Stimulated activated CD8-positive, alpha-beta memory T cell treated with anti-CD3 and anti-CD28 coated beads, Interleukin-7, amount 100 ng/mL, for 24 hours (primary cell): ENCODE measurements around the gene RRP15.

Source experiments
- DNase-seq: peaks from one replicate; pipeline ENCODE4 v3.0.0-alpha.2; 2020; ENCODE audit warnings: low read depth

Gene RRP15

DNA sequence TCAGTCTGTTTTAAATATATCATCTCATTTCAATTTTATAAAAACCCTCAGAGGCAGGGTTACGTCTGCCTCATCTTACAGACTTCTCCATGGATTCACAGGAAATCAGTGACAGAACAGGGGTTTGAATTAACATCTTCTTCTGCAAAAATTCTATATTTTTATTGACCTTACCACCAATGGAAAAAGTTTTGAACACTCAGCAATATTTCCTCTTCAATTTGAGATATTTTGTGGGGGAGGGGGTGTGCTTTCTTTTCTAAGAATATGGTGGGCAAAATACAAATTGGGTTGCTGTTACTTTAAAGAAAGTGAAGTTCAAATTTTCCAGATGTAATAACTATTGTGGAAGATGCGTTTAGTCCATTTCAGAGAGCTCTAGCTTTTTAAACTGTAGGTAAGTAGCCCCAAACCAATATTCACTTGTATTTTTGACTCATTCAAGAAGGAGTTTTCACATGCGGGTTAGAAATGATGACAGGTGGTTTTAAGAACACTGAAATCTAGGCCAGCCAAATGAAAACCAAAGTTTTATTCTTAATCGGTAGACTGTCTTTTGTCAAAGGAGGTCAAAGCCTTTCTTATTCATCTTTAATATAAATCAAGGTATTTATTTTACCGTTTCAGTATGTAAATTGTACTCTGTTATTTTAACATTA is 77.5 kb downstream of the RRP15 start:
- no peak for DNase-seq

DNA sequence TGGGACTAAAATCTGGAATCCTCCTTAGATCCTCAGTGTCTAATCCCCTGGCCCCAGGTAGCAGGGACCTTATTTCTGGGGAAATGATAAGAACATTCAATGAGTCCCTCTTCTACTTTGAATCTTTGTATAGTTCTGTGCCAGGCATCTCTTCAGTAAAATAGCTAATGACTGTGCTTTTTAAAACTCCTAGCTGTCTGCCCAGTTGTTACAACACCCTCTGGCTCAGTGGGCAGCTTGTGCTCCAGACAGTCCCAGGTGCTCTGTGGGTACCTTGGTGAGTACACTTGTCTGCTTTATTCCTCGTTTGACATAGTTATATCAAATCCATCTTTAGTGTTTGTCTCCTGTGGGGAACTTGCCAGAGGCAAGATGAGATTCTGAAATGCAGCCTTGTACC is 78.0 kb downstream of the RRP15 start:
- no peak for DNase-seq

DNA sequence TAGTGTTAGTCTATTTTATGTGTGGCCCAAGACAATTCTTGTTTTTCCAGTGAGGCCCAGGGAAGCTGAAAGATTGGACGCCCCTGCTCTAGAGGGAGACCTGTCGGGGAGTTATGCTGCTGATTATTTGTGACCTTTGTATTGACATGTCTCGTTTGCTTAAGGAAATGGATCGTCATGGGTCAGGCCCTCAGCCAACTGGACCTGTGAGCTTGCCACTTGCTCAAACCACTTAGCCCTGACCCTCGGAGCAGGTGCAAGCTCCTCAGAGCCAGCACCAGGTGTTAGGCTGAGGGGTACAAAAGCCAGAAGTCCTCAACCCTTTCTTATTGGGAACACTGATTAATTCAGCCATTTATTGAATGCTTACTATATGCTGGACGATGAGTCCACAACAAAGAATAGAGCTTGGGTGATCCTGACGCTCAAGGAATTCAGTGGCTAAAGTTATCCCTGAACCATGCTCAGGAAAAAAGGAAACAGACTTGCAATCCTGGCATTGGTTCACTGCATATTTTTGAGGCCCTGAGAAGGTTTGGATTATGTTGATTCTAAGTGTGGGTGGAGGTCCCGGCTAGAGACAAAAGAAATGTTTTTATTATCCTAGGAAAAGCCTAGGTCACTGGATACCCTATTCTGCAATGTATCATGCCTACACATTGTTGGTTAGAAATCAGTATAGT is 79.1 kb downstream of the RRP15 start:
- no peak for DNase-seq

DNA sequence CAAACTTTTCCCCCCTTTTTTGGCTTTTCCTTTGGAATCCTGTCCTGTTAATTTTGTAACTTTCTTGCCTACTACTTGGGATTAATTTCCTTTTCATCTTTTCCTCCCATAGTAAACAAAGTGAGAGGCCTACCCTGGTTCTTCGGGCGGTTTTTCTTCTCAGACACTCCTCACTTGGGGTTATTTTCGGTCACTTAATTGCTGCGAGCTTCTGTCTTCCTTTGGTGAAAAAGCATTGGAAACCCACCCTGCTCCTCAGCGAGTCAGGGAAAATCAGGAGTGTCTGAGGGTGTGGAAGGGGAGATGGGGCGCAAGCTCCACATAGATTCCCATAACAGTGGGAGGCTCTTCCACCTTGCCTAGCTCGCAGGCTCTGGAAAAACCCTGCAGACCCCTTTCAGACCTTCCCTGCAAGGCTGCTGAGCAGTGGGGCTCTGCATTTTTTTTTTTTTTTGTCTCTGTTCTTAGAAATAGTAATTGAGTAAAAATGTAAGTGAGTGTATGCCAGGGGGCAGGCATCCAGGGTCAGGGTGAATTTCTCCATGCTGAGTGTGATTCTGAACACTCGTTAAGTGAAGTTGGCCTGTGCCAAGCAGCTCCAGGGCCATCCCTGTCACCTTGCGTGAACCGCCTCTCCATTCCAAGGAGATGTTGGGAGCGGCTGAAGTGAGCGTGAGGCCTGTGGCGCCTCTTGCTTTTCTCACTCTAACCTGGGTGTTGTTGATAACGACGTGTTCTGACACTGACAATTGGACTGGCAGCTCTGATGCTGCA is 80.3 kb downstream of the RRP15 start:
- DNase-seq: no peak

DNA sequence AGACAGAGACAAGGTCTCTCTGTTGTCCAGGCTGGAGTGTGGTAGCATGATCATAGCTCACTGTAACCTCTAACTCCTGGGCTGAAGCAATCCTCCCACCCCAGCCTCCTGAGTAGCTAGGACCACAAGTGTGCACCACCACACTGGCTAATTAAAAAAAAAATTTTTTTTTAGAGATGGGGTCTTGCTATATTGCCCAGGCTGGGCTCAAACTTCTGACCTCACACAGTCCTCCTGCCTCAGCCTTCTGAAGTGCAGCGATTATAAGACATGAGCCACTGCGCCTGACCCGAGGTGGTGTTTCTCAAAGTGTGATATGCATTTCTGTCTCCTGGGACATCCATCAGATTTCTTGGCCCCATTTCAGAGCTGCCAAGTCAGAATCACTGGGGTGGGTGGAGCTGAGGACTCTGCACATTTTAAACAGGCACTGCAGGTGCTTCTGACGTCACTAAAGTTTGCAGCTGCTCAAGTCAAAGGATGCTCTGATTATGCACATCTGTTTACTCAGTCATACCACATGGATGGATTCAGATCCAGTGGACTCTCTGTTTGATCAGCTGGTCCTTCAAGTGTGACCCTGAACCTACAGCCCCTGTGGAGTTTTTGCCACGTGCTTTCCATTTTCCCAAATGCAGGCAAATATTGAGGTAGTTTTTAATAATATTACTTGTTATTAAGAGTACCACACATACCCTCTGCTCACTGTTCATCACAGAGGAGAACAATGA is 81.4 kb downstream of the RRP15 start:
- DNase-seq: no peak

DNA sequence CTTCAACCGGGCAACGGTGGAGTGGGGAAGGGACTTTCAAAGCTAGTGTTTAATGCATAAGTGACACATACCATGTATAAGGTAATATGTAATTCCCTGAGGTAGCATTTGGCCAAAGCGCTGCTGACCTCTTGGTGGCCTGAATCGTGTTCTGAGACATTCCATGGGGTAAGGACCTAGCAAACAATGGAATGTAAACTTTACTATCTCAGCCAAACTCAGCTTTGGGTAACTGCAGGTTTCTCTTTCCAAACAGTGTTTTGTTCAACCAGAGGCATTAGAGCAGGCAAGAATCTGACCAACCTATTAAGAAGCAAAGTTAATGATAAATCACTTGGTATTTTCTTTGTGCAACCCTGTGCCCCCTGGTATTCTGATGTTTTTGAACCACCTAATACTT is 82.0 kb downstream of the RRP15 start:
- no peak for DNase-seq

DNA sequence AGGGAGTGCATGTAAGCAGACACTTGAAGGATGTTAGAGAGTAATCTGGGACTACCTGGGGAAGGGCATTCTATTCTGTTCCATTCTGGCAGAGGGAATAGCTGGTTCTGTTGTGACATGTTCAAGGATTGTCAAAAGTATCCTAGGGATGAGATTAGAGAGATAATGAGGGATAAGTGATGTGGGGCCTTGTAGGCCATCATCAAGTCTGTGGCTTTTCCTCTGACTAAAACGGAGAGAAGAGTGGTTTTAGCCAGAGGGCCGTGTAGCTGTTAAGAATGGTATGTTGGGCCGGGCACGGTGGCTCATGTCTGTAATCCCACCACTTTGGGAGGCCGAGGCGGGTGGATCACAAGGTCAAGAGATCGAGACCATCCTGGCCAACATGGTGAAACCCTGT is 83.6 kb downstream of the RRP15 start:
- no peak for DNase-seq

DNA sequence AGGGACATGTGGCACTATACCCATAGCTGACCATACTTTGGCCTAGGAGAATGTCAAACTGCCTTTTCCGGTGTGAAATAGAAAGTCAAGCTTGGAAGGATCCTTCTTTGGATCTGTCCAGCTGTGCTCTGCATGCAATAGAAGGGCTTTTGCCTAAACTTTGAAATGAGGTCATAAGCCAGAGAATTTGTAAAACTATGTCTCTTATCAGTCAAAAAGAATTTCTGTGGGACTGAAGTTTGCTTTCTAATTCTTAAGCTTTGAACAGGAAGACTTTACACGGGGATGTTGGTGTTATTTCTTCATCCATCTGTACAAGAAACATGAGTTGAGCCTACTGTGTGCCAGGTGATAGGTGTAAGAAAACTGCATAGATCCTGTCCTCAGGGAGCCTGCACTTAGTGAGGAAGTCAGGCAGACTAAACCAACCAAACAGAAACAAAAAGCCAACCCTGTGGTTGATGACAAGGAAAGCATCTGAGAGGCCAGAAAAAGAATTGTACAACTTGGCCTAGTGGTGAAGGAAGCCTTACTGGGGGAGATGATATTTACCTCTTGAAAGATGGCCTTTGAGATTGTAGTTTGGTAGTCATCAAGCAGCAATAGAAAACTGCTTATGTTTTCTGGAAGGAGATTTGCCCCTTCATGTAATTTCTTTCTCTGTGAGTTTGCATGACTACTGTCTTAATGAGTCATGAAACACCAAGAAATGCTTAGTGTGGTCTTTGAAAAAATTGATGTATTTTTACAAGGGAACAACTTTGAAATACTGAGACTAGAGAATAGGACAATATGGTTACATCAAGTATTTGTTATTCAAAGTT is 84.8 kb downstream of the RRP15 start:
- DNase-seq: no peak

DNA sequence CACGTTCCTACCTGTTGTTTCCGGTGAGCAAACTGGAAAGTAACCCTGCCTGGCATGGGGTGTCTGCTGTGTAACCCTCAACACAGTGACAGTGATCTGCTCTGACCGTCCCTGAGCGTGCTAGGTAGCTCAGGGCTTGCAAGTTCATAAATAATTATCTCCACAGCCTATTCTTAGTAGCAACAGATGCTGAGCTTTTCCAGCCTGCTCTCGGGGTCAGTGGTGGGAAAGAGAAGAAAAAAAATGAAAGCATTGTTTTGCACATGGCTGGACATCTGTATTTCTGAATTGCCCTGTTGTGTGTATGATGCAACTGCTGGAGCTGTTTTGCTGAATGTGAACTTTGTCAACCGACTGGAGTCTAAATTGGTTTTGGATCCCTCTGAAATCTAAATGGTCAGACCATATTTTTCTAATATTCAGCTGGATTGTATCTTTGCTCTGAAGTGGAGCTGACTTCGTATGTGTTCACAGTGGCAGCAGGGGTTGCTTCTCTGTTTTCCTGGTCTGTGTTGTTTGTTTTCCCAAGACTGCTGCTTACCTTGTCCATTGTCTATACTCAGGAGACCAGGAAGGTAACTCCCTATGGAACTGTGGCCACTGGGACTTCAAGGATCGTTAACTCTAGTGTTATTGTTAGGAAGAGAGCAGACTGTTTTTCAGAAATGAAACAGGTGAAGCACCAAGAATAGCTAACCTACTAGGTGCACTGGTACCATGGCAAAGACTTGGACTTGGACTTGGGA is 87.0 kb downstream of the RRP15 start:
- DNase-seq: no peak

DNA sequence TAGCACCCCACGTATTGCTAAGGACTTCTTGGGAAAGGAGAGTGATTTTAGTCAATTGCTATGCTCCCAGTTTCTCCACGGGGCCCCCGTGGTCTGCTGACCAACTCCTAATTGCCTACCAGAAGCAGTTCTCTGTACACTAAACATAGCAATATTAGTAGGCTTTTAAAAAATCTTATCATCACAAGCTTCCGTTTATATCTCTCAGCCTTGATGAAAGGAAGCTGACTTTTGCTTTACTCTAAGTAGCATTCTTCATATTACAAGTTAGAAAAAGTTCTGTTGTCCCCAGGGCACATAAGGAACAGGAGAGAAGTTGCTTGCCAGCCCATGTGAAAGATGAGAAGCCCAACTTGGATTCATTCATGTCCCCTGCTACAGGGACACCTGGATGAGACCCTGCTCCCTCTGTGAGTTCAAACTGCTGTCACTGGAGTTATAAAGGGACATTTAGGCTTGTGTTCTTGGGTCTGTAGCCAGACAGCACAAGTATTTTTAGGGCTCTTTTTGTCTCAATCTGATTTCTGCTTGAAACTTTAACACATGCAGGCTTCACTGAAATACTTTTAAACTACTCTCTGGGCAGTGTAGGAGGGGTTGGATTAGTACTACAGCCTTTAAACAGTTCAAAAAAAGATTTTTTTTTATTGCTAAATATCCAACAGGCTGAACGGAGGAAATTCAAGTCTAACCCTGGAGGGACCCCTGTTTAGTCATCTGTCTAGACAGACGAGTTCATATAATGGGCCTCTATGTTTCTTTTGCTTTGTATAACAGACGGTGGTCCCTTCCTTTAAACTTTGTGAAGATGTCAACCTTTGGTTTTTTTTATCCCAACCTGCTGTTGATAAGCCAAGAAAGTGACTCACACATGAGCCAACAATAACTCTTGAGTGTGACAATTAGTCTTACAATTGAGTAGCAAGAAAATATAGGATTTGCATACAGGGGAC is 89.6 kb downstream of the RRP15 start:
- no peak for DNase-seq

DNA sequence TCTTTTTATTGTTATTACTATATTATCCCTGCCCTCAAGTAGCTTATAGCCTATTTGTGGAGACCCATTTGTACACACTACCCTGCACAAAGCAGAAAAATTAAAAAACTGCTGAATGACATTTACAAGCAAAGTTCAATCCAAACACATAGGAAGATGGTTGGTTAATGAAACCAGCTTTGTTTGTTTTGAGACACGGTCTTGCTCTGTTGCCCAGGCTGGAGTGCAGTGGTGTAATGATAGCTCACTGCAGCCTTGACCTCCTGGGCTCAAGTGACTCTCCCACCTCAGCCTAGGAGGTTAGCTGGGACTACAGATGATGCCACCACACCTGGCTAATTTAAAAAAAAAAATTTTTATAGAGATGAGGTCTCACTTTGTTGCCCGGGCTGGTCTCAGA is 91.6 kb downstream of the RRP15 start:
- no peak for DNase-seq

DNA sequence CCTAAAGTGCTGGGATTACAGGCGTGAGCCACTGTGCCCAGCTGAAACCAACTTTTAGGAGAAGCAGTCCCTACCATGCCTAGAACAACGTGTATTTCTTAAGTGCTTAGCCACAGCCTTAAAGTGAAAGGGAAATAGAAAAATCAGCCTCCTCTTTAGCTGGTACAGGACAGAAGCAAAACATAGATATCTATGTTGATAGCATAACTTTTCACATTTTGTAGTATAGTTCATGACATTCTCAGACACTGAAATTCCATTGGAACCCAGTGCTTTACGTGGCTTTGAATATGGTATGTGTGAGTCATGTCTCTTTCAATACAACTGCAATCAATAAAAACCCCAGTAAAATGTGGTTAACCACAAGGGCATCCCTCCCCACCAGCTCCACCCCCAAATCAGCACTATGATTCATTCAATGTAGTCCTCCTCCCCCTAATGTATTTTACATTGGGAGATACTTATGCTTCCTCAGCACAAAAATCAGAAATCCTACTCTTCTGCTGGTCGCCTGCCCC is 92.1 kb downstream of the RRP15 start:
- peak; percentile 52 for DNase-seq

DNA sequence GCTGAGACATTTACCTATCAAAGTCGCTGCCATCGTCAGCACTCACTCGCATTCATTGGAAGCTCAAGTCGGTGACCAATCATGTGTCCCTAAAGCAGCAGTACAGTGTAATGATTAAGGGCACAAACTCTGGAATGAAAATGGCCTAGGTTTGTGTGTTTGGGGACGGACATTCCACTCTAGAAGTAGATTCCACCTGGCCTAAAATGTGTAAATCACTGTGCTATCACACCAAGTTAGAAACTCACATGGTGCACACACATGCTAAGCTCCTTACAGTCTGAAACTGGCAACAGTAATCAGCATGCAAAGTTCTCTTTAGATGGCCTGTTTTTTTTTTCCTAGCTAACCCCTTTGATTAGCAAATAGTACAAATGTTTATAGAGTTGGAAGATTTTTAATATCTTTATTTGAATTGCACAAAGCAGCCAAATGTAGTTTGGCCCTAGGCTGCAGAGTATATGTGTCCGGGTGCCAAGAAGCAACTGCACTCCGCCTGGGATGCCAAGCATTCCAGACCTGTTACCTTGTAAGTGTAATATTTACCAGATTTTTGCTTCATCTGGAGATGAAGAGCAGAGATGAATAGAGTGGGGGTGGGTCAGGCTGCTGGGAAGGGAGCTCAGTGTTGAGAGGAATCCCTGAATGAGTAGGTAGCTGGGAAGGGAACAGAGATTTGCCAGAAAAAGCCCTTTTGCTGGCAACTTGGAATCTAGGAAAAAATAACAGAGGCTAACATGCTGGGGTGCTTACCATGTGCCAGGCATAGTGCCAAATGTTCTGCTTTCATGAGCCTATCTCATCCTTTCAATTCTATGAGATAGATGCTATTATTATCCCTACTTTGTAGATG is 95.3 kb downstream of the RRP15 start:
- DNase-seq: no peak

DNA sequence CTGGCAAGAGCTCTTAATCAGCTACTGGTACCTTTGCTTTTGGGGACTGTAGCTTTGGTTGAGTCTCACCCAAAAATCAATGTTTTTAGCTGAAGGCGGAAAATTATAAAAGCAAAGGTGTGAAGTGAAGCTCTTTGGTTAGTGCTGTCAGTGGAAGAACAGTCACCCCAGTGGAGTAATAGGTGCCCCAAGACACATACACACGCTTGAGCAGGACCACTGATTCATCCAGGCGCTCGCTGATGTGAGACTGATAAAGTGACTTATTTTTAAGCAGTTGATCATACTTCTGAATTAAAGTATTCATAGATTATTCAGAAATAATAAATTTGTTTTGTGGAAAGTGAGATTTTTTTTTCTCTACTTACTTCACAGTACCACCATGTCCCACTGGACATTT is 97.2 kb downstream of the RRP15 start:
- no peak for DNase-seq

DNA sequence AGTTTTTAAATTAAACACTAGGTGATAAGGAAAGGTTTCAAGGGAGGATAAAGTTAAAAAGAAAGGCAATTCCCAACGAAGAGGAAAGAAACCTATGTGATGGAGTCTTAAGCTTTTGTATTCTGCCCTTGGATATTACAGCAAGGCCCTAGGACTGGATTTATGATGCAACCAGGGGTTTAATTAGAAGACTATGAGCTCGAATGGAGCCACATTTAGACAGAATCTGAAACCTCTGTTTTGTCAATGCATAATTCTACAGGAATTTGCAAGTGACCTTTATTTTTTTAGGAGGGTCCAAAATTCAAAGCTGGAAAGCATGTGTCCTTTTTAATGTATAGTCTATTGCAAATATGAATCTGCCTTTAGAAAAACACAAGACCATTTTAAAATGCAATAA is 98.0 kb downstream of the RRP15 start:
- no peak for DNase-seq

DNA sequence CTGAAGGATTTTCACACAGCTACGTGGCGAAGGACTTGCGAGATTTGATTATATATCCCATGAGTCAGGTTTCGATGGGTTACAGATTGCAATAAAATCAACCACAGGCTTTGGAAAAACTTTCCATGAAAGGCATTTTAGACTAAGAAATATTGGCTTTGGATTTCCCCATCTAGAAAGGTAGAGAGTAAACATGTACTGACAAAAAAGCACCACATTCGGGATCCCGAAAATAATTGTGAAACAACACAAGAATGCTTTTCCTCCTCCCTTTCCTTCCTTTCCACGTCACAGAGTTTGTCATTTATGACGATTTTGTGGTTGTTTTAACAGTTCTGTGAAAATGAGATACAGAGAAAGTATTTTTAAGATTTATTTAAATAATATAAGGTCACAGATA is 98.6 kb downstream of the RRP15 start:
- no peak for DNase-seq

DNA sequence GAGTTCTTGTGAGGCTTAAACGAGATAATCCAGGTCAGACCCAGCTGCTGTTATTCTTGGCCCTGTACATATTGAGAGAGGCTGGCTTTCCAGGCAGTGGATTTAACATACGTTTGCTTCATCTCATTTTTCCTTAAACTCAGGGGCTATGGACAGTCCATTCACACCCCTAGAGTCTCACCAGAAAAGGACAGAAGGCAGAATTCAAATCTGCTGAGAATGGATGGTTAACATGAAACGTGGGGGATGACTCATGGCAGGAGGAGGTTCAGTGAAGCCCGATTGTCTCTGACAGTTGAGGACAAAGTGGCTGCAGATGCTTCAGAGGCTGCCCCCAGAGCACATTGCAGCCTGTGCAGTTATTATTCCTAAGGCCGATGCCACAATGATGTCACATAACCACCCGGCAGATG is 99.5 kb downstream of the RRP15 start:
- no peak for DNase-seq
